NCI-H2081 (cell line): ENCODE results near the gene ARID5B.

ENCODE experiments used
- DNase-seq, 2 experiments: peaks; one replicate each; lab custom pipeline; 2025; lab: John Stamatoyannopoulos, UW

The ARID5B gene

DNA sequence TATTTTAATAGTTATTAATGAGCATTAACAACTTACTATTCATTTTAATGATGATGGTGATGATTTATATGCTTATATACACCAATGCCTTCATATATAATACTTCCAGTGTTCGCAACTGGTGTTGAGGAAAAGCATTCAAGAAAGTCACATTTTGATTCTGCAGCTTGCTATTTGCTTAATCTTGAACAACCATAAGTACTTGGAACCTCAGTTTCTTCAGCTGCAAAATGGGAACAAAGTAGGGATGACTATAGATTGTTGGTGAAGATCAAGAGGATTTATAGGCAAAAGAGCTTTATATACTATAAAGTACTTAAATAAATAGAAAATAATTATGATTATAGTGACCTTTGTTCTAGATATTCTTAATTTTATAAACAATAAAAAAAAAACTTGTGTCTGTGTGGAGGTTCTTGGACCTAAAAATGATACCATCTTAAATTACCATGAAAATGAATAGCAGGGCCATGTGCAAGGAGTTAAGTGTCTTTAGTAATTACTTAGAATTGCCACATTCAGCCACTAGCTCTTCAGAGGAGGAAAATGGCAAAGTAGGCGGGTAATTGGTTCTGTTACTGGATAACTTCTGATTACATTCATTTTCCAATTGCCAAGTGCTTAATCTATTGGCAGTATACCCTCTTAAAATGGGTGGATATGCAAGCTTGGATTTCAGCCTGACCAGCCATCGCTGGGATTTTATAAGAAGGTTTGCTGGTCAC lies 4.5 kb downstream of the ARID5B start:
- no peak for DNase-seq

DNA sequence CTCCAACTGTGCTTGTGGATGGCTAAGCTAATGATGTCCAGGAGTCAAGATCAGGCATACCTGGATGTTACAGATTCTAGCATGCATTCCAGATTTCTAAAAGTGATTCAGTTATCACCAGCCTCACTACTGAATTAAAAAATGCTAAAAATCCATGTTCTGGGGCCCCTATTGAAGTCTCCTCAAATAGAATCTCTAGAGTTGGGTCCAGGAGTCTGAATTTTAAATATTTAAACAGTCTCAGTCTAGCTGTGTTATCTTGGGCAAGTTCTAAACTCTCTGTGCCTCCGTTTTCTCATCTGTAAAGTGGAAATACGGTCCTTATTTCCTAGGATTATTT lies 5.0 kb downstream of the ARID5B start:
- DNase-seq = no peak

DNA sequence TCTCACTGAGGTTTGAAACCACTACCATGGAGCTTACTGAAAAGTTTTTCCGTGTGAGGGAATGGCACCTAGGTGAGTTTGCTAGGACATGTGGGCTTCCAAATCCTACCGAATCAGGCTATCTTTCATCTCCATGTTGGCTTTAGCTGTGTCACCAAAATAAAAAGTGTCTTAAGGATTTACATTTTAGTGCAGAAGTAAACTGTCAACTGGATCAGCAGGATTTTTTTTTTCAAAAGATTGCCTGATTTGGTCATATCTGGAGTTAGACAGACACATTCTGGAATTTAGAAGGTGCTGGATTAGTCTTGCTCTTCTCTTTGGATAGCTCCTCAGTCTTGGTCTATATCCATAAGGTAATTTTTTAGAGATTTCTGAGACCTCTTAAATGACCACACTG lies 5.5 kb downstream of the ARID5B start:
- DNase-seq = no peak

DNA sequence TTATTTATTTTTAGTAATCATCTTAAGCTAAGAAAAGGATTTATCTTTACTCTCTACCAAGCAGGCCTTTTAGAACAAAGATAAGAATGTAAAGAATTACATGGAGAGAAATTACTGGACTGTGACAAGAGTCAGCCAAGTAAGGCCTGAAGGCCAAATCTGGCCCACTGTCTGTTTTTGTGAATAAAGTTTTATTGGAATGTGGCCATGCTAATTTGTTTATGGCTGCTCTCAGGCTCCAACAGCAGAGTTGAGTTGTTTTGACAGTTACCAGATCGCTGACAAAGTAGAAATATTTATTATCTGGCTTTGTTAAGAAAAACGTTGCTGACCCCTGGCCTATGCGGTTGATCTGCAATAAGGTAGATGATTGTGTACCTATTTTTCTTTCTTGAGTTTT lies 6.1 kb downstream of the ARID5B start:
- no peak for DNase-seq

DNA sequence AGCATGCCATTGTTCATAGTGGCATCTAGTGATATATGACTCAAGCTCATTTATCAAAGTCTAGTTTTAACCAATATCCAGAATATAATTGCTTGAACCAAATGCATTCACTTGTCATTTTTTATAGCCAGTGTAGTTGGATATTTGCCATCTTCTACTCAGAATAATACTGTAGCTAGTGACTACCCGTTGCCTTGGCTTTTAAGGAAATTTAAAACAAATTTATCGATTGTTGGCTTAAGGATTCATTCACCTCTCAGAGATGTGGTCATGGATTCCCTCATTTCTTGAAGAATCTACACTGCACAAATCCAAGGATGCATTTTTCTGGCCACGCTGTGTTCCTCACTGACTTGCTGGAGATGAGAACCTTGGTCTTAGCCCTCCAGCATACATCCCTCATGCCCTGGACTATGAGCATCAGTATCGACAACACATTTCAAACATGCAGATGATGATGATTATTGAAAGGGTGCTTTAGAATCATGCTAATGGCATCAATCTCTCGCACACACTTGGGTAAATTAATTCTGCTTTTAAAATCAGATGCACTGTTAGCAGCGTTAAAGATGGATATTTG lies 8.8 kb downstream of the ARID5B start:
- DNase-seq = no peak

DNA sequence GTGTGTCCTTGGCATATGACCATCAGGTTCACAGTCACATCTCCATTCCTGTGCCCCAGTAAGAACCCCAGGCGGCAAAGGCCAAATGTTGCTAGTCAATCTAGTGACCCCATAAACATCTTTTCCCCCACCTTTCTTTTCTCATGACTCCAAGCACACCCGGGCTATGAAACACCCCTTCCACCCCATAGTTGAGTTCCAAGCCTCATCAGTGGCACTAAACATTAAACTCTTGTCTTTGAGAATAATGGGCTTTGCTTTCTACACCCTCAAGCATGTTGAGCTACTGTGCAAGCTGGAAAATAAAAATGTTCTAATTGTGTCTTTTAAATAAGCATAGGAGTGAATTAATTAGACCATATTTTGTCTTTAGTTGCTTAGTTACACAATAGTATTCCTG lies 9.4 kb downstream of the ARID5B start:
- no peak for DNase-seq

DNA sequence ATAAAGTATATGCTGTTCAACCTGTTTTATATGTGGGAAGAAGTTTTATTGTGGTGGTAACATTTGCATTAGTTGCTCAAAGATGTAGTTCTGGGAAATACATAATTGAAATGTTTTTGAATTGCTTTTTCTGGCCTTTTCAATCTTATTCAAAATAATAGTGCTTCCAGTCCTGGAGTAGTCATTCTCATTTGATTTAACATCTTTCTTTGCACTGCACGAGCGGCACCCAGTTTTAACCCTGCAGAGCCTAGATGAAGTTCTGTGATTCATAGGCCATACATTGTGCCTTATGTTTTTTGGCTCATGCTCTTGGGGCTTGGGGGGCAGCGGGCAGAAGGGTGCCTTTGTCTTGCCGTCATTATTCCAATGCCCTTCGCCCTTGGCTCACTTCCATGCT lies 9.9 kb downstream of the ARID5B start:
- DNase-seq = no peak

DNA sequence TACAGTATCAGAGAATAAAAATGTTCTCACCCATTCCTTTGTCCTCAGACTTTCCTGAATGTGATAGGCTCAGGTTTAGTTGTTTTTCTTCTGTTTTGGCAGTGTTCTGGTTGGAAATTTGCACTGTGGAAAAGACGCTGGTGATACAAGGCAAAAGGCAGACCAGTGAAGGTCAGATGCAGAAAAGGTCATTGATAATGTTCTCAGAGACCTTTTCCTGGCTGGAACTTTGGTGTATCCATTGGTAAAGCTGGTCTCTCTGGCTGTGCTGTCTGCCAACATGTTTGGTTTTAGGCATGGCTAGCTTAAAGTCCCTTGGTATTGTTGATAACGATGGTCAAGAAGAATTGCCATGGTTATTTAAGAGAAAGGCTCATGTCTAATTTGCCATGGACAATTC lies 11.5 kb downstream of the ARID5B start:
- no peak for DNase-seq

DNA sequence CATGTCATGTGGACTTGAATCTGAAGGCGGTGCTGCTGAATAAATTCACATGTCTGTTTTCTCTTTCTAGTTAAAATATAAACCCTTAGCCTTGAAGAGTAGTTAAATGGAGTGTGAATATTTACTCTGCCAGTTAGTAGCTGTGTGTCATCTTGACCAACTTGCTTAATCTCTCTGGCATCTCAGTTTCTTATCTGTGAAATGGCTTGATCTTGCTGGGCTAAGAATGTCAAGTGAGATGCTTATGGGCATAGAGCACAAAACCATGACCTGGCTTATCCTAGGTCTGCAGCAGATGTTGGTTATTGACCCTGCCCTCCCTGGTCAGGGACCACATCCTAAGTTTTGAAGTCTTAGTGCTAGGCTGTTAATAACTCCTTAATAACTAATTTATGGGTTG lies 16.6 kb downstream of the ARID5B start:
- DNase-seq = no peak

DNA sequence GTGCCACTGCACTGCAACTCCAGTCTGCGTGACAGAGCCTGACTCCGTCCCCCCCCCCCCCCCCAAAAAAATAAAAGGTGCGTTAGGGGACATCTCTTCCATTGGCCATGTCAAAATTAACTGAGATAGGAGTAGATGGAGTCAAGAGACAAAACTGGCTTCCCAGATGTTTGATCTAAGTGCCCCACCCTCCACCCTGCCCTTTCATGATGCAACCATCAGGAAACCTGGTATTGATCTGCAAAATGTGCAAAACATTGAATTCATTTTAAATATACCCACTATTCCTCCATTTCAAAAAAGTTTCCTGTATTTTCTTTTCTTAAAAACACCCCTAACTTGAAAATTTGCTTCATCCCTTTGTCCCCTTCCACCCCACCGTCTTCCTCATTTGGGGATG lies 17.5 kb downstream of the ARID5B start:
- no peak for DNase-seq

DNA sequence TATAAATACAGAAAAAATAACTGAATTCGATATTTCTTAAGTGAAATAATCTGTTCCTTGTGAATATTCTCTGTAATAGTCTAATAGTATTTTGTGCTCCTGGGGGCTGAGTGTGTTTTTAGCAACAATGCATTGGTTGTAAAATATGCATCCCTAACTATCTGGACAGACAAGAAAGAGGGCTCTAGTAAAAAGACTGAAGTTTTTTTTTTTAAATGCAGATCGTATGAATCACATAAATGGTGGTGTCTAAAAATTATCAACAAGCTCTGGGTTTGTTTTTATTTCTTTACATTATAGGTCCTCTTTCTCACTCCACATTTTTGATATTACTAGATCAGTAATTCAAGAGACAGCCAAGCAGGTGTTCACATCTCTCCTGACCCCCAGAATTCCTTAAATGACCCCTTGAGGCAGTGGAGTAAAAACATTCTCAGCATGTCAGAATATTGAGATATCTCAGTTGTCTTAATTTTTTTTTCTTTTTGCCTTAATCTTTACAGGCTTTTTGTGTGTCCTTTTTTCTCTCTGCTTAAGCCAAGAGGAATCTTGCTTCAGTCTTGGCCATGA lies 18.2 kb downstream of the ARID5B start:
- DNase-seq = no peak

DNA sequence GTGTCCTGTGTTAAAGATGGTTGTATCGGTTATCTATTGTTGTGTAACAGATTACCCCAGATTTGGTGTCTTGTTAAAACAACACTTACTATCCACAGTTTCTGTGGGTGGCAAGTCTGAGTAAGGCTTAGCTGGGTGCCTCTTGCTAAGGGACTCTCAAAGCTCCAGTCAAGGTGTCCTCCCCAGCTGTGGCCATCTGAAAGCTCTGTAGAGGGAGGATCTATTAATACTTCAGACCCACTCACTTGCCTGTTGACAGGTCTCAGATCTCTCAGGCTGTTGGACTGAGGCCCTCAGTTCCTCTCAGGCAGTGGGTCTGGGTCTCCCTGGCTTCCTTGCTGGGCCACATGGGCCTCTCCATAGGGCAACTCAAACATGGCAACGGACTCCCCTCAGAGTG lies 19.6 kb downstream of the ARID5B start:
- no peak for DNase-seq

DNA sequence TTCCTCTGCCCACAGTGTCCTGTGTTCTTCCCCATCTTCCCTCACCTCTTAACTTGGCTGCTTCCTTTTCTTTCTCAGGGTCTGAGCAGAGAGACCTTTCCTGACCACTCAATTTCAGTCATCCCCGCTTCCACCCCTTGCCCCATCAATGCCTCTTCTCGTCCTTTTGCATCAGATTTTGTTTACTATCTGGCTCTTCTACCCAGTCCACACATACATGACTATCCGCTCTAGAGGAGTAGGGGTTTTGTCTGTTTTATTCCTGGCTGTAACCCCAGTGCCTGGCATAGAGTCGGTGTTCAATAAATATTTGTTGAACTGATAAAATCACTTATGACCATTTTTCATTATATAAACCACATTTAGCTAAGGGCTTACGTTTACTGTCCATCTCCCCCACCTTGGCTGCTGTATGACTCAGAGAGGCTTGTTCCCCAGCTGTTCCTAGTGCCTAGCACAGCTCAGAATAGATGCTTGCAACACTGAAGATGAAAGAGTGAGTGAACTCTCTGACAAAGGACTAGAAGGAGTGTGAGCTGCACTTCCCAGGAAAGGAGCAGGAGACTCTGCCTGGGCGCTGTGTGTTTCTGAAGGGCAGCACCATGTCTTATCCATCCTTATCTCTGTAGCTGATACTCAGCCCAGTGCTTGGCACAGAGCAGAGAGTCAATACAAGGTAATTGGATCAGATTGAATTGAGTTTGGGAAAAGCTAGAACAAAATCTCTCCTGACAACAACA lies 21.9 kb downstream of the ARID5B start:
- DNase-seq = no peak

DNA sequence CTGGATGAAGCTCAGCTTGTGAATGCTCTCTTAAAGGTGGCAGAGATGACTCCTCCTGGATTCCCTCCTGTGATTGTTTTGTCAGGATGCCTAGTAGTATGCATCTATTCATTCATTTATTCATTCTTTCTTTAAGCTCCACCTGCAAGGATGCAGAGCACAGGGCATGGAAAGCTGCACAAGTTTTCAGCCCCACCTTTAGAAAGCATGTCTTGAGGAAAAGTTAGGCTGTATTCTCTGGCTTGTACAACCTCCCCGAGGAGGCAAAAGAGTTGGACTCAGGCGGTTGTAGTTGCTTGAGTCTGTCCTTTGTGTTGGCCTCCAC lies 22.4 kb downstream of the ARID5B start:
- no peak for DNase-seq

DNA sequence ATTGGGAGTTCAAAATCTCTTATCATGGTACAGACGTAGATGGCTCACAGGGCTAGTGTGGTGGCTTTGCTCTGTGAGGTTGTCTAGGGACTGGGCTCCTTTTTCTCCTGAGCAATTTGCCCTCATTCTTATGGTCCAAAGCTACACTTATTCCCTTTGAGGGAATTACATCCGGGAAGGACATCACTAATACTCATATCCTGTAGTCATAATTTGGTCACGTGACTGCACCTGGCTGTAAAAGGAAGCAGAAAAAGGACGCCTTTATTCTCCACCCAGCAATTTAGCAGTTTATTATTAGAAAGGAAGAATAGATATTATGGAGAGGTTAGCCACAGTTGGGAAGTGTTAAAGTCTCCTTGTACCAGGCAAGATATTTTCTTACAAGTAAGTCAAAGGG lies 28.1 kb downstream of the ARID5B start:
- no peak for DNase-seq

DNA sequence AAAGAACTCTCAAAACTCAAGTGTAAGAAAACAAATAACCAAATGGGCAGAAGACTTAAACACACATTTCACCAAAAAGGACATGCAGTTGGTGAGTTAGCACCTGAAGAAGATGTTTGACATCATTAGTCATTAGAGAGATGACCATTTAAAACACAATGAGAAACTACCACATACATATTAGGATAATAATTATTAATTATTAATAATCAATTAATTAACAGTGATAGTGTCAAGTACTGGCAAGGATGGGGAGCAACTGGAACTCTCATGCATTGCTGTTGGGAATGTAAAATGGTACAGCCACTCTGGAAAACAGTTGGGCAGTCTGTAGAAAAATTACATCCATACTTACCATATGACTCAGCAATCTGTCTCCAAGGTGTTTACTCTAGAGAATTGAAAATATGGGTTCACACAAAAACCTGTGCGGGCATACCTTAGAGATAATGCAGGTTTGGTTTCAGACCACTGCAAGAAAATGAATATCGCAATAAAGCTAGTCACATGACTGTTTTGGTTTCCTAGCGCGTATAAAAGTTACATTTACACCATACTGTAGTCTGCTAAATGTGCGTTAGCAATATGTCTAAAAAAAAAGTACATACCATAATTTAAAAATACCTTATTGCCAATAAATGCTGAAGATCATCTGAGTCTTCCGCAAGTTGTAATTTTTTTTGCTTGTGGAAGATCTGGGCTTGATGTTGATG lies 30.3 kb downstream of the ARID5B start:
- no peak for DNase-seq

DNA sequence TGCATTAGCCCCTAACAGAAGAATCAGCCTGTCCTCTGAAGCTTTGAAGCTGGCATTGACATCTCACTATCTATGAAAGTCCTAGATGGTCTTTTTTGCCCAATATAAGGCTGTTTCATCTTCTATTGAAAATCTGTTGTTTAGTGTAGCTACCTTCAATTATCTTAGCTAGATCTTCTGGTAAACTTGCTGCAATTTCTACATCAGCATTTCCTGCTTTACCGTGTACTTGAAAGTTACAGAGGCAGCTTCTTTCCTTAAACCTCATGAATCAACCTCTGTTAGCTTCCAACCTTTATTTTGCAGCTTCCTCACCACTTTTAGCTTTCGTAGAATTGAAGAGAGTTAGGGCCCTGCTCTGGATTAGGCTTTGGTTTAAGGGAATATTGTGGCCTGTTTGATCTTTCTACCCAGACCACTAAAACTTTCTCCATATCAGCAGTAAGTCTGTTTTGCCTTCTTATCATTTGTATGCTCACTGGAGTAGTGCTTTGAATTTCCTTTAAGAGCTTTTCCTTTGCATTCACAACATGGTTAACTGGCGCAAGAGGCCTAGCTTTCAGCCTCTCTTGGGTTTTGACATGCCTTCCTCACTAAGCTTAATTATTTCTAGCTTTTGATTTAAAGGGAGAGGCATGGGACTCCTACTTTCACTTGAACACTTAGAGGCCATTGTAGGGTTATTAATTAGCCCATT lies 32.5 kb downstream of the ARID5B start:
- DNase-seq = no peak

DNA sequence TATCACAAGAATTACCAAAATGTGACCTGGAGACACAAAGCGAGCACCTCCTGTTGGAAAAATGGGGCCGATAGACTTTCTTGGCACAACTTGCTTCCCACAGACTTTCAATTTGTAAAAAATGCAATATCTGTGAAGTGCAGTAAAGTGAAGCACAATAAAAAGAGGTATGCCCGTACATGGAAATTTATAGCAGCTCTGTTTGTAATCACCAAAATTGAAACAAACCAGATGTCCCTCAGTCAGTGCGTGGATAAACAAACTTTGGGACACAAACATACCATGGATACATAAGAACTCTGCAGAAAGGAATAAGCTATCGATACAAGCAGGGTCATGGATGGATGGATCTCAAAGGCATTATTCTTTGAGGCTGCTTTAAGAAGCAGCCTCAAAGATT lies 33.6 kb downstream of the ARID5B start:
- no peak for DNase-seq

DNA sequence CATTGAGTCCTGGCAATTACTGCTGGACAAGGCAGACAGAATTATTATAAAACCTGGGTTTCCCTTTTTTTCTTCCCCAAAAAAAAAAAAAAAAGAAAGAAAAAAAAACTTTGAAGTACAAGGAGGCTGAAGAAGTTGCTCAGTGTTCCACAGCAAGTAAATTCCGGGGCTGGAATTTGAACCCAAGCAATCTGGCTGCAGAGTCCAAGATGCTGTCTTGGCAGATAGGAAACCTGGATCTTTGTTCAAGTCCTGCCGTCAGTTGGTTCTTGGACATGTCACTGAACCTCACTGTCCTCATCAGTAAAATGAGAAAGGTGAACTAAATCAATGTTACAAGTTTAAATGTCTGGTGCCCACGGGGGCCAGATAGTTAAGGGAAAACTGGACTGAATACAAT lies 35.3 kb downstream of the ARID5B start:
- DNase-seq = no peak

DNA sequence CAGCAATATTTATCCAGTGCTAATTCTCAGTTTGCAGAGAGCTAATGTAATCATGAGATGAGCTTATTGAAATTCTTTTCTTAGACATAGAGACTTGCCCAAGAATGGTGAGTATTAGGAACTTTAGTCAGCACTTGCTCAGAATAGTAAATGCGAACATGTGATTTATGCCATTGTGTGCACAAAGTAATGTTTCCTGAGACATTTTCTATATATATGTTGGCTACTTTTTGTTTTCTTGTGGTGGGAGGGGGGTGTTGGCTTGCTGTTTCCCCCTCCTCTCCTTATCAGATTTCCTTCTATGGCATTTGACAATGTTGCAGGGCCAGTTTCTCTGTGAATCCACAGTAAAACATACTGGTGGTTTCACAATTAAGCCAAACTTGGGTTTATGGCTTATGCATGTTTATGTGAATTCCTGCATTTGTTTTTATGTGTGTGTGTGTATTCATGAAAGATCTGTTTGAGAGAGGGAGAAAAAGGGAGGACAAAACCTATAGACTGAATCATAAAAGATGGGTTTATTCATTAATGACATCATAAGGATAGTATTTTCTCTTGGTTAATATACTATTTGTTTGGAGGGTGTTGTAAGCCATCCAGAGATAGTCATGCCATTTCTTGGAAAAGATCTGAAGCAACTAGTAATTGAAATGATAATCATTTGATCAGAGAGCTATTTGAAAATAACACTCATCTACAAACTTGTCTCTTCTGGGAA lies 36.3 kb downstream of the ARID5B start:
- no peak for DNase-seq

DNA sequence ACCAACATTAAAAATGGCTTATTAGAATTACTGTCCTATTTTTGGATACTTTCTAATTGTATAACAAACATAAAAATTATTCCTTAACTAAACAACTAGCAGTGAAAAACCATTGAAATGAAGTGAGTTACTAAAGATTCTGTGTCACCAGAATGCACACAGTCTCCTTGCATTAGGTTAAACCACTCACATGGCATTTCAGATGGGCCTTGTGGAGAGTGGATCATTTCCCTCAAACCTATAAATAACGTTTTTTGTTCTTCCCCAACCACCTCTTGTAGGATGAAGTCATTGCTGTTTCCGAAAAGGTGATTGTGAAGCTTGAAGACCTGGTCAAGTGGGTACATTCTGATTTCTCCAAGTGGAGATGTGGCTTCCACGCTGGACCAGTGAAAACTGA lies 38.4 kb downstream of the ARID5B start:
- DNase-seq = no peak
